ENCODE results near the gene TARBP1. TPM values are rescaled to one million over a fixed set of nuclear protein-coding genes. Genes with fewer than 3 reads are reported as not detected.

The TARBP1 gene
- total and polyA plus RNA-seq, 2 of the 4 experiments (the other 2 are of a cell fraction) = 10.6 to 17.7 TPM

GRCh38 chr1:234475167-234475793 is 3.7 kb downstream of the TARBP1 start:
- in situ Hi-C loops (cut with MboI; ENCODE audit: low sequenced_read_pairs) = loop anchor here (25.0 kb wide), 1 partner anchor 387 kb away; no protein-coding TSS in a partner anchor
- Histone ChIP-seq H3K36me3 (ENCODE audit: control insufficient read depth, insufficient read depth, low read length) (no peaks in the 10 kb centered on the region), H2BK20ac (ENCODE audit: low read depth, low read length) (no peak overlapping the region), H4K20me1 (ENCODE audit: insufficient read depth, low read length) (peaks cover 3% of the 10 kb centered on the region; the same call in 1 of the 2 replicates), H3K27me3 (ENCODE audit: control insufficient read depth, insufficient read depth, low read length) (0 out of 2 replicates have a peak, but pooled peaks cover 2% of the 10 kb centered on the region), H3K23ac (ENCODE audit: low read depth, low read length) (no peak overlapping the region), H2AFZ (replicated peaks; ENCODE audit: low read length, poor library complexity) (no peak overlapping the region), H3K56ac (ENCODE audit: extremely low read depth, insufficient read depth, low read length) (no peak overlapping the region), H3K18ac (ENCODE audit: low read depth, low read length) (no peak overlapping the region), H2AK5ac (ENCODE audit: low read depth, low read length) (no peak overlapping the region; the same call in 1 of the 2 replicates), H3K27ac (ENCODE audit: insufficient read depth, low read length) (no peak overlapping the region), H3K4me1 (ENCODE audit: control insufficient read depth, insufficient read depth, low read length) (peaks cover 8% of the 10 kb centered on the region), H2BK120ac (ENCODE audit: low read depth, low read length) (no peak overlapping the region), H4K91ac (ENCODE audit: insufficient read depth, low read depth, low read length) (no peak overlapping the region), H3K4me3 (ENCODE audit: insufficient read depth, low read depth, low read length) (no peak overlapping the region), H4K5ac (ENCODE audit: low read depth, low read length) (no peak overlapping the region), H3K9me3 (ENCODE audit: control insufficient read depth, insufficient read depth, low read length) (no peaks in the 10 kb centered on the region), H3K9me1 (ENCODE audit: insufficient read depth, low read length) (no peaks in the 10 kb centered on the region; the same call in none of the 2 replicates), H2AK9ac (replicated peaks; ENCODE audit: low read depth, low read length, poor library complexity) (no peak overlapping the region), H2BK15ac (ENCODE audit: low read depth, low read length) (no peak overlapping the region), H3K9ac (ENCODE audit: low read depth, low read length) (no peak overlapping the region), H3K79me1 (ENCODE audit: low read depth in 1 of 2, low read length in 2 of 2) (peaks cover 6 to 18% of the 10 kb centered on the region in 2 experiments), H3K14ac (replicated peaks; ENCODE audit: low read depth, low read length) (0 out of 2 replicates have a peak overlapping the region, but pooled peaks have one; percentile 28), H3K4me2 (ENCODE audit: low read depth, low read length) (no peak overlapping the region), H4K8ac (ENCODE audit: low read depth in 2 of 2, low read length in 2 of 2) (no peak overlapping the region), H3K4ac (ENCODE audit: low read depth, low read length) (peak overlapping the region; percentile 24; the same call in 1 of the 2 replicates), H2BK5ac (ENCODE audit: low read depth, low read length, poor library complexity, severe bottlenecking) (no peak overlapping the region)
- CTCF ChIA-PET = no interaction called here
- DNase-seq (no peak), ATAC-seq (ENCODE audit: low read depth) (no peak)
- dilution Hi-C loops (cut with HindIII; ENCODE audit: low sequenced_read_pairs, unreplicated experiment) = no loop called here
- POLR2A ChIA-PET (ENCODE audit: unreplicated experiment) = no interaction called here
- WGBS, 2 experiments (ENCODE audit: extremely low coverage in 2 of 2, insufficient read length in 1 of 2) = 93% methylated on average over 3 of the region's 12 CpGs; no CpG with 5 or more reads in 1 of the 2 experiments
- intact Hi-C loops (cut with micrococcal nuclease) = loop anchor here (5.0 to 10.0 kb wide), 2 partner anchors 153 to 1160 kb away; no protein-coding TSS in a partner anchor
- no TSS peak for BruUV-seq (replicated peaks)
- TF ChIP-seq BHLHE40 (IDR thresholded peaks at IDR 0.05; ENCODE audit: low read depth, low read length) (no peak), USF2 (IDR thresholded peaks at IDR 0.05; ENCODE audit: low read depth, low read length) (no peak), CEBPB (IDR thresholded peaks at IDR 0.05; ENCODE audit: low read depth, low read length) (no peak), ELK1 (IDR thresholded peaks at IDR 0.05; ENCODE audit: borderline replicate concordance, low read depth, low read length) (no peak), RAD21 (IDR thresholded peaks at IDR 0.05; ENCODE audit: low read length) (no peak), POLR2A (IDR thresholded peaks at IDR 0.05; ENCODE audit: low read depth, low read length) (no peak), SMC3 (IDR thresholded peaks at IDR 0.05; ENCODE audit: low read depth, low read length) (no peak), MAFK (IDR thresholded peaks at IDR 0.05; ENCODE audit: low read depth, low read length) (no peak), CHD1 (IDR thresholded peaks at IDR 0.05; ENCODE audit: low read depth, low read length) (no peak), MXI1 (IDR thresholded peaks at IDR 0.05; ENCODE audit: borderline replicate concordance, low read depth, low read length) (no peak), MAZ (IDR thresholded peaks at IDR 0.05; ENCODE audit: borderline replicate concordance, low read depth, low read length) (no peak), CTCF (conservative IDR thresholded peaks at IDR 0.05; ENCODE audit: low read depth, low read length) (no peak), RFX5 (IDR thresholded peaks at IDR 0.05; ENCODE audit: low read depth, low read length) (no peak), FOS (IDR thresholded peaks at IDR 0.05; ENCODE audit: low read depth, low read length) (no peak), NFE2L2 (IDR thresholded peaks at IDR 0.05; ENCODE audit: low read depth, low read length) (no peak)

All from IMR-90 (cell line).